GM18868 (cell line): ENCODE measurements around the gene JMJD7.

Source experiments
- ATAC-seq: cut with Tn5 transposase; IDR thresholded peaks from one replicate; pipeline ENCODE4 v1.9.1; 2021; ENCODE audit warnings: mild to moderate bottlenecking, moderate library complexity; ENCODE audit not compliant: unreplicated experiment

Gene JMJD7

DNA sequence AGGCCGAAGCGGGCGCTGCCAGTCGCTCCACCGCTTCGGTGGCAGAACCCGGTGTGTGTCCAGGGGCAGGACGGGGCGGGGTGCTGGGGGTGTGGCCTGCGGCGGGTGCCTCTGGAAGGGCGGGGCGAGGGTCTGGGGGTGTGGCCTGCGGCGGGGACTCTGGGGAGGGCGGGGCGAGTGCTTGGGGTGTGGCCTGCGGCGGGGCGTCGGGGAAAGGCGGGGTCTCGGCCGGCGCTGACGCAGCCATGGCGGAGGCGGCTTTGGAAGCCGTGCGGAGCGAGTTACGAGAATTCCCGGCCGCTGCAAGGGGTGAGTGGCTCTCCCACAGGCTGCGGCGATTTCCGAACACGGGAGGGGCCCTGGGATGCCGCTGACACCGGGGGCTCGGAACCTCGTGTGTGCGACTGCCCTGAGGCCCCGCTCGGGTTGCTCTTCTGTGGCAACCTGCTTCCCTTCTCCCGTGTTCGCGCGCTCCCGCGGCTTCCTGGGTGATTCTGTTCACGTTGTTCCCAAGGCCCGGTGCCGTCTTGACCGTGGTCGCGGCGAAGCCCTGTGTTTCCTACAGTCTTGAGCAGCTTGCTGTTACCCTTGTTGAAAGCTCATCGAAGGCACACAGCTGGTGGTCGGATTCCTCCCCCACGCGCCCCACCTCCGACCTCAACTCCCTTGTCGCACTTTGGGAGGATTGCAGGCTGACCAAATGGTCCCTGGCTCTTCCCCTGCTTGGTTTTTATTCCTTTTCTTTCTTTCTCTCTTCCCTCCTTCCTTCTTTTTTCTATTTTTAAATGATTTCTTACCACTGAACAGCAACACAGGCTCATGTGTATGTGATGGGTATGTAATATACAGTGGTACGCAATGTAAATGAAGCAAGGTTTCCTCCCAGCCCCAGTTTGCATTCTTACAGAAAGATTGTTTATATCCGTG lies at the start of gene JMJD7:
Gene JMJD7 (plus strand): TSS at position 213 of the 927 bp plus-strand sequence. CDS start 33 bp downstream, at position 246.
- peak; percentile 79 for ATAC-seq

DNA sequence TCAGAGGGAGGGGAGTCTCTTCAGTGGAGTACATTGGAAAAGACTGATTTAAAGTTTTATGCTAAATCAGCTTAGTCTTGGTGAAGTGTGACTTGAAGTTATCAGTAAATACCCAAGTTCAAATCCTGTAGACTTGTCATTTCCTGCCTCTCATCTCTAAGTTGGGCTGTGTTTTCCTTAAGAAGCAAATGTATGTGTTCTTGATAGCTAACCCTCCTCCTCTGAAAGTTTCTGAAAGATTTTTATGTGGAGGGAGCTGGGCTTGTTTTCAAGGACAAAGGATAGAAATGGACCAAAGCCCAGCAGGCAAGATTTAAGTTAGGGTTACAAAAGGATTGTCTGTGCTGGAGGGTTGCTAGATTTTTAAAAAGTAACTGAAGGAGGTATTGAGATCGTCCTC lies 49.4 kb upstream of the JMJD7 start:
- no peak for ATAC-seq

DNA sequence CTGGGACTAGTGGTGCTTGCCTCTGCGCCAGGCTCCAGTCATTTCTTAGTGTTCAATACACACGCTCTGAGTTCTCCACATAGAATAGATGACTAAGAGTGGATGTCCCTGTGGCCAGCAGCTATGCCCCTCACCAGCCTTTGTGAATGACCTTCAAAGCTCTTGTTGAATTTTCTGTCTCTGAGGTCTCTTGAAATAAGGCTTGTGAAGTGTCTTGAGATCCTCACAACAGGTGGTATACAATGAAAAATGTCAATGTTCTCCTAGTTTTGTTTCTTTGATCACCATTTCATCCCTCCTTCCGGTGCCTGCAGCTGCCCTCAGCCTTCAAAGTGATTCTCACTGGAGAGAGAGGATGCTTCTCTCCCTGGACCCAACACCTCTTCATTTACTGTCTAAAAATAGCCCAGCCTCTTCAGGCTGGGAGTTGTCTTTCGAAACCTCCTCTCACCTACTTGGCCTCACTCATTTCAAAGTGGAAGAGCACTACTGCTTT lies 48.2 kb upstream of the JMJD7 start:
- ATAC-seq: no peak

DNA sequence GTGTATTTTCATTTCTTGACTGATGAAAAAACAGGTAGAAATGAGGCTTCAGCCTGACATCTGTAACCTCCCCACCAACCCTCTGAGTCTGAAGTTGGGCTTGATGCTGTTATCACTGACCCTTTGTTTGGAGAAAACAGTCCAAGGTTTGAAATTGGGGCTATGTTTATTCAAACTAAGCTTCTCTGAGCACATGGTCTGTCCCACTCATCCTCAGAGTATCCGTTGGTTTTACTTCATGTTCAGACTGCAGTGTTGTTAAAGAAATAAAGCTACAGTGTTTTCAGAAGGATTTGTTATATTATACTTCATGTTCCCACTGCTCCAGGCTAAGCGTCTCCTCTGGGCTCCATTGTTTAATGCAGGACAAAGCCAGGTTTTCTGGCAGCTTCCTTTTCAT lies 47.6 kb upstream of the JMJD7 start:
- no peak for ATAC-seq

DNA sequence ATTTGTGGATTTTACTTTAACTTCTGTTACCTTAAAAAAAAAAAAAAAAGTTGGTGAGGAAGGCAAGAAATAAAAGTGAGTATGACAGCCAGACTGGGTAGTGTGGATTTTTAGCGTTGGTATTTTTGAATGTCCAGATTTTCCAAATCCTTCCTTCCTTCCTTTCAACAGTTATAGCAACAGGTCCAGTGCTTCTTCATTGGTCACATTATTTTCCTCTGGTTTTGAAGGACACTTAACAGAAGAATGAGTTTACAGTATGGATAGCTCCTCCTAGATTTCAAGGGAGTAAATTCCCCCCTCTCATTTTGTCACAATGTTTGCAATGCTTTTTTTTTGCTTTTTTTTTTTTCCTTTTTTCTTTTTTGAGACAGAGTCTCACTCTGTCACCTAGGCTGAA lies 47.2 kb upstream of the JMJD7 start:
- no peak for ATAC-seq

DNA sequence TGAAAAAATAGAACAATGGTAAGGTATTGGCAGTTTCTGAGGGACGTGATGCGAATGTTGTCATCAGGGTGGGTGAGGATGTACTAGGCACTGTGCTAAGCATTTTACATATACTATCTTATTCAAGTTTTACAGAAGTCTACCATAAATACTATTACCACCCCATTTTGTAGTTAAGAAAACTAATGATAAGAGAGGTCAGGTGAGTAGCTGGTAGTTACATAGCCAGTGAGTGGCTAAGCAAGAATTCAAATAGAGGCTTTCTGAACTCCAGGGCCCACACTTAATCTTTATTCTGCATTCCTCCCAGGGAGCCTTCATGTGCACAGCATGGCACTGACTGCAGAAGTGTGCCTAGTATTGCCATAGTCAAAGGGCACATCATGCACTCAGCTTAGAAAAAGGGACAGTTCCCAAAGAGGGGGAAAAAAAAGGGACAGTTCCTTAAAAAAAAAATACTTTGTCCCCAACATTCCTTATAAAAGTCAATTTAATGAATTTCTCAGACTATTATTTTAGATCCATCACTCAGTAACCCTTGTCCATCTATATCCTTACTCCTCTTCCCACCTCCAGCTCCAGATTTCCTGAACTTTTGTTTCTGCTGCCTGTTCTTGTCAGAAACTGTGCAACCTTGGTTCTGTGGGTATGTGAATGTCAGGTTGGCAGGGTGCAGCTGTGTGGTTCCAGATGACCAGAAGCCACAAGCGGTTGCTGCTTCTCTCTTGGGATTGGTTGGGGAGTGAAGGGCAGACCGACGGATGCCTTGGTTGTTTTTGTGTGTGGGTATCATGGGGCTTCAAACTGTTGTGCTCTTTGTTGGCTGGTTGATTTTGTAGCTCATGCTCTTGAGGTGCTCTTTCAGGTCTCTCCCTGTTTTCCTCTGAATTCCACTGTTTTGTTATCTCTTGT lies 45.3 kb upstream of the JMJD7 start:
- no peak for ATAC-seq

DNA sequence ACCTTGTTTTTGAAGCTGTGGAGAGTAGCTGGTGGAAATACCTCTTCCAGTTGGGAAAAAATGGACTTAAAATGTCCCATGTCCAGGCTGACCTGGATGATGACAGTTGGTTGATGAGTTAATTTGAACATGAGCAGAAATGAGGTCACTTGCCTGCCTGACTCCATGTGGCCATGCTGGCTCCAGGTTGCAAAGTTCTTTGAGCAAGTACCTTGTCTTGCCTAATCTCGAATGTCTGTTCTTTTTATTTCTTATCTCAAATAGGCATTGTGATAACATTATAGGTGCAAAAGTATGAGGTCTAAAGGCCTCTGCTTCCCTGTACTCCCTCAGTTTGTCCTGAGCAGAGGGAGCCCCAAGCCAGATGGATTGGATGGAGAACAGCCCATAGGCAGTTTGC lies 44.6 kb upstream of the JMJD7 start:
- no peak for ATAC-seq

DNA sequence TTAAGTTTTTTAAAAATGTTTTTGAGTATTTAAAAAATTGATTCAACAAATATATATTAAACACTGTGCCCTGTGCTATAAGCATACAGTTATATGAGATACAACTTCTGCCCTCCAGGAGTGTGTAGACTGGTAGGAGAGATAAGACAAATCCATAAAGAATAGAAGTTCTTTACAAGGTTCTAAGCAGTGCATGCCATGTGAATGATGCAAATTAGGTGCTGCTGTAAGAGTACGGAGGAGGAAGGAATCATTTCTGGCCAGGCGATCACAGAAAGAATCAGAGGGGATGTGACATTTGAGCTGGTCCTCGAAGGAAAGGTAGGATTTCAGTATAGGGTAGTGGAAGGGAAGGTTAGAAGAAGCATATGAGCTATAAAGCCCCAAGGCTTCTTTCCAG lies 39.6 kb upstream of the JMJD7 start:
- ATAC-seq: no peak

DNA sequence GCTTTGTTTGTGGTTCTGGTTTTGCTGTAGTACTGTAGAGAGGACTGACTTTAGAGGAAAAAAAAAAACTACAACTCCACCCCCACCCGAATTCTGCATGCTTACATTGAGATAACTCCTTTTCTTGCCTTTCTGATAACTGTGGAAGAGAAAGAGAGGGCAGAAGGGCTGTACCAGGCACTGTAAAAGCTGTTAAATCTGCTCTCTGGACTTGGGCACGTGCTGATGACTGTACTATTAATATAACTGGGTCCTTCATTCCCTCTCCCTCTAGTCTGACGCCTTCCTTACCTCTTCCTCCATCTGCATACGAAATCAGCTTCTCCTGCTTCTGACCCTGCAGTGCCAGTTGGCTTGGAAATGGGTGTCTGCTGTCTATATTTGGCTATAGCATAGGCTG lies 38.7 kb upstream of the JMJD7 start:
- no peak for ATAC-seq

DNA sequence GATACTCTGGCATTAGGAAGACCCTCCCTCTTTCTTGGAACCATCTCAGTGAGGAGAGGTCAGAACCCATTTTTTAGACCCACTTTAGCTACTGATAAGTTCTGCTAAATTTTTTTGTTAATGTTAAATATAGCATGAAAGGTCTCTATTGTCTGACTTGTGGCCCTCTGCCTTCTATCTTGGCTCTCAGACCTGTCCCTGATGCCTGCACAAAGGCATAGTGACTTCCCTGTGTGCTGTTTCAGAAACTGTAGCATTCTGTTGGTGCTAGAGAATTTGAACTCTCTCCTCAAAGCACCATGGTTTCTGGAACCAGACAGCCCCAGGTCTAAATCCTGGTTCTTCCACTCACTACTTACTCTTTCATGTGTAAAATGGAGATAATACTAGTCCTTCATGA lies 38.2 kb upstream of the JMJD7 start:
- no peak for ATAC-seq

DNA sequence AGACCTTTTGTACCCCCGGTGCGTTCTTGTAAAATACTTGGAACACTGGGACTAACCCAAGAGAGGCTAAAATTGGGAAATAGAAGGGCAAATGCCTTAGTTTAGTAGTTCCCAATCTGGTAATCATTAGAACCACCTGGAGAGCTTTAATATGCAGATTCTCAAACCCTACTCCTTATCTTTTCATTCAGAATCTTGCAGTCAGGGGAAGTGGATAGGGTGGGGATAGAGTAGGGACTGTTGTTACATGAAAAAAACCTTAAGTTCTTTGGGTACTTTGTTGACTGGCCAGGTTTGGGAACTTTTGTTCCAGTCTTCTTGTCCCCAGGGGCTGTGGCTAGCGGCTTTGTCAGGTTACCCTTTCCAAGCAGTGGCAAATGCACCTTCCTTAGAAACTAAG lies 37.7 kb upstream of the JMJD7 start:
- no peak for ATAC-seq

DNA sequence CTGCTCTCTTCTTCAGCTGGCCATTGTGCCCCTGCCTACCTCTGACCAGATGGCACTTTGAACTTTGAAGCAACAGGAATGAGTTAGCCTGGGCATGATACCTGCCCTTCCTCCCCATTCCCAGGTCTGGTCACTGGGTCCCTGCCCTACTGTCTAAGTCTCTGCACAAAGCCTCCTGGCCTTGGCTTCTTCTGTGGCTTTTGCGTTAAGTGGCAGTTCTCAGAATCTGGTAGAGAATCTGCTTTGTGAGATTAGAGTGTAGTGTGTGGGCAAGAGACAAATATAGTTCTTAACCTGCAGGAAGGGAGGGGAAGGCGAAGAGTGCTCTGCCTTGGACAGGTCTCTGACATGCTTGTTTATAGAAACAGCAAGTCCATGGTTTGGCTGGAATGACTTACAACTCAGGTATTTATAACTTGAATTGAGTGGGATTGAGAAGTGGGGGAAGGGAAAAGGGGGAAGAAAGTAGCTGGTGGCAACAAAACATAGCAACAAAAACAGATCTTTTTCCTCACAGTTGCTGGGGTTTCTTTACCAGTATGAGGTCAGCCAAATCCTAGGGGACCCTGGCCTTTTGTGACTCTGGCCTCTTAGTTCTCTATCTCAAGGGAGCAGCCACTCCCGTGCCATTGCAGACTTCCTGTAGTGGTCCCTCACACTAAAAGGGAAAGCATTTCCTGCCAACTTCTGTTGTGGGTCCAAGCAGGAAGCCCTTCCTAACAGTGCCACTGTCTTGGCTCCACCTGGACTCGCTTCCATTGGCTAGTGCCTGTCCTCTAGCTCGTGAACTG lies 36.9 kb upstream of the JMJD7 start:
- no peak for ATAC-seq

DNA sequence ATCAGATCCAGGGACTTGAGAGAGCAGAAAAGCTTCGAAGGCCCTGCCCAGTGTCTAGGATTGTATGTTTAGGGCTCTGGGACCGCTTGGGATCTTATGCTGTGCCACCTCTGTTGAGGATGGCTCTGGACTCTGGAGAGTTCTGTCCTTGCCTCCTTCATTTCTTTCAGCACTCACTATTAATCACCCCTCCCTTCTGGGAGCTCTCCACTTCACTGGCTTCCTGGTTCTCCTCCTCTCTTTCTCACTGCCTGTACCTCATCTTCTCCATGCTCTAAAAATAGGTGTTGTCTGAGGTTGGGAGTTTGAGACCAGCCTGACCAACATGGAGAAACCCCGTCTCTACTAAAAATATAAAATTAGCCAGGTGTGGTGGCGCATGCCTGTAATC lies 36.4 kb upstream of the JMJD7 start:
- no peak for ATAC-seq

DNA sequence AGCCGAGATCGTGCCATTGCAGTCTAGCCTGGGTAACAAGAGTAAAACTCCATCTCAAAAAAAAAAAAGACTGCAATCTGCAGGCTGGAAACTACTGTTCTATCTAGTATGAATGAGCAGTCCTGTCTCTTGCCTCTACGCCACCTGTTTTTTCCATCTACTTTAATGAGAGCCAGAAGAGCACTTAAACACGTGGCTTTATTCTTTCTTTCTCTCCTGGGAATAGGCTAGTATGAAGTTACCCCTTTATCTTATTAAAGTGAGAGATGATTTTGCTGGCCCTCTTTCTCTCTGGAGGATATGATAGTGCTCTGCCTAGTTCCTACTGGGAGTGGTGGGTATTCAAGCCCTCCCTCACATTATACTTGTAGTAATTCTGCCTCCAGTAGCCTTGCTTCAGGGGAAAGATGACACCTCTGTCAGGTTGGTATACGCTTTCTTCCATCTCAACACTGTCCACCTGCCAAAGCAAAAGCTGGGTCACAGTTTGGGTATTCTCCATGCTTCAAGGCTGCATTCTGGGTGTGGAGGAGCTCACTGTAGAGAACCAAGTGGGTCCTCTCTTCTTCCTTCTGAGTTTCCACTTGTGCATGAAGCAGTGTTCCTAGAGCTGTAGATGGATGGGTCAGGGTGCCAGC lies 35.8 kb upstream of the JMJD7 start:
- no peak for ATAC-seq

DNA sequence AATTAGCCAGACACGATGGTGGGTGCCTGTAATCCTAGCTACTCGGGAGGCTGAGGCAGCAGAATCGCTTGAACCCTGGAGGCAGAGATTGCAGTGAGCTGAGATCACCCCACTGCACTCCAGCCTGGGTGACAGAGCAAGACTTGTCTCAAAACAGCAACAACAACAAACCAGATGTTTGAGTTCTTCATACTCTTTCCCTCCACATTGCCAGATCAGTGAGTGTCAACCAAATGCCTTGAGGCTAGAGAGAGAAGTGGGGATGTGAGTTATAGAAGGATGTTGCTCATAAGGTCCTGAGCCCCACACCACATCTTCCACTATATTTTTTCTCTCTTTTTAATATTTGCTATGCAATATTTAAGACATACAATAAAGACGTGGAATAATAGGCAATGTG lies 33.8 kb upstream of the JMJD7 start:
- ATAC-seq: no peak

DNA sequence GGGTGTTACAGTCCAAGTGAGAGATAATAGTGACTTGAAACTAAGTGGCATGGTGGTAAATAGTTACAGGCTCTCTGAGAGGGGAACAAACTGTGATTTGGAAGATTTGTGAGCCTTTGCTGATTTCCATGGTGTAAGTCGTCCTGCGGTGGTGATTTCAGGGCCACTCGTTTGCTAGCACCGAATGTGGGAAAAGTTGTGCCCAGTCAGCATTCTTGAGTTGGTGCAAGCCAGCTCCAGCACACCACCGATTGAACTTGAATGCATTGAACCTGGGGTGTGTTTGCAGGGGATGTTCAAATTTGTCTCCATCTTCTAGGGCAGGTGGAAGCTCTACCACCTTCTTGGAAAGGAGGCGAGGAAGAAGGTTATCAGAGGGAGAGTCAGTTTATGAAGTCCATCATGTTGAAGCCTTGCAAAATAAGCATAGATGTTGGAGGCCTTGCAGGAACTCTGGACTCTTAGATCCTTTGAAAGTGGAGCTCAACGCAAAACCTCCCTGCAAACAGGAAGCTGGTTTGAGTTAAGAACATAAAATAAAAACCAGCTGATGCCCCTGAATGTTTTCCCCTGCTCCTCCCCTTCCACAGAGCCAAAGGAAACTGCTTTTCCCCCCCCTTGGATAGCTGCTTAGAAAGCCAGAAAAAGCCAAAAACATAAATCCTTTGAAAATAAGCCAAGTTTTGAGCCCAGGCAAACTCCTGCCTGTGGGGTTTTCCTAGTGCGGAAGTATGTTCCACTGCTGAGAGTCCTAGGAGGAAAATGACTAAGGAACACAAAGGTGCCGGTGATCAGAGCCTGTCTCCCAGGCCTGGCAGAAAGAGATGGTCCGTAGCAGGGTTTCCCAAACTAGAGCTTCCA lies 31.7 kb upstream of the JMJD7 start:
- no peak for ATAC-seq

DNA sequence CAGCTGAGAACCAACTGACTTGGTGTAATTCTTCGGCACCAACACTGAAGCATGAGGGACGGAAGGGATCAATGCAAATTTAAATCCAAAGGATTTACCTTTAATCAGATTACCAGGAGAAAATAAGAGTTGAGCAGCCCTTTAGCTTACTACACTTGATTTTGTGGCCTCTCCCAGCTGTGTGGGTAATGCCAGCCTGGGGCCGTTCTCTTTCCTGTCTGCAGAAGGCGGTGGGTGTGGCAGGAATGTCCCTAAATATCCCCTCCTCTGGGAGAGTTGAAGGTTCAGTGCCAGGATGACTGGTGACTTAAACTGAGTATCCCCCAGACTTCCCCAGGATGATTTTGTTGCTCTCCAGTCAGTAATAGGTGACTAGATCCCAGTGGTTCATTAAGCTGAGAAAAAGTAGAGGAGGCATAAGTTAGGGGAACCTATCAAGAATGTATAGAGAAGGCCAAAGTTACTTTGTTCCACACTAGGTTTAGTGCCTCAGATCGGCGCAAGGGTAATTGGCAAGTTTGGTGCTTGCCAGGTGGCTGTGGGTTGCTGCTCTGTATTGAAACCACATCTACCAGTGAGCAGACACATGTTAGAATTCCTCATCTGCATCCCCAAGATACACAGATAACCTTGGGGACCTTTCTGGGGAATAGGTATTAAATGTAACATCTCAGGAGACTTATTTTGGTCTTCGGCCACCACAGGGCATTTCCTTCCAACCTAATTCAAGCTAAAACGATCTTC lies 30.5 kb upstream of the JMJD7 start:
- ATAC-seq: no peak

DNA sequence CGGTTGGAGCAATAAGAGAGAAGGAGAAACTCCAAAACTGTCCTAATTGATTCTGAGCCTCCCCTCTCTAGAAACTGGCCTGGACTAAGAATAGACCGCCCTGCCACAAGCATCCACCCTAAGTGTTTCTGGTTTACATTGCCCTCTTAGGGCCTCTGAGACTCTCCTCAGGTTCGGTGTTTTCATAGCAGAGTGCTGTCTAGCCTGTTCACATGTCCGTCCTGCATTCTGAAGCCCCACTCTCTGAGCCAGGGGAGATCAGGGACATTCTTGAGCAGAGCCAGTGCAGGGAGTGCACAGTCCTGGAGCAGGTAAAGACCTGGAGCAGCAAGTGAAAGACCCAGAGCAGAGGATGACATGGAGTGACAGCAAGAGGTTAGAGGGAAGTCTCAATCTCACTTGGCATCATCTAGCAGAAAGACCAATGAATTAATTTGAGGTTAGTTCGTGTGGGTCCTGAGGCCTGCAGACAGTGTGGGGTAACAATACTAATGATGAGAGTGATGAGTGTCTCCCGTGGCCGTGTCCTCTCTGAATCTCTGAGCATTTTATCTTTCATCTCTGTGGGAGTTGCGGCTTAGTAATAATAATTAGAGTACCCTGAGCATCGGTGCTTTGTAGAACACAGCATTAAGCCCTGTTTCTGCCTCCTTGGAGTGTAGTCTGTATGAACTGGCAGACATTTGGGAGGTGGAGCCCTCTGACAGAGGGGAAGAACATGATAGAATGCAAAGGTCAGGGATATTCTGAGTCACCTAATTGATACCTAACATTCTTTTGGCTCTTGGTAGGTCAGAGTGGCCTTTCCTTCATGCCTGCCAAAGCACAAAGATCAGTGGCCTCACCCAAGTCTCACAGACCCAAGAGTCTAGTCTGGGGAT lies 29.0 kb upstream of the JMJD7 start:
- no peak for ATAC-seq
